Heart left ventricle (tissue), 16 donors: ENCODE results near the gene CLIC6. TPM values are rescaled to one million over a fixed set of nuclear protein-coding genes. Genes with fewer than 3 reads are reported as not detected.

ENCODE experiments used
- ATAC-seq, 4 donors: fragments of 200-7000 bp; cut with Tn5 transposase; one replicate each; pipeline ENCODE4 v1.9.1; 2020 to 2022; ENCODE audit warnings: moderate library complexity in 4 of 4, mild to moderate bottlenecking in 3 of 4, moderate number of reproducible peaks in 1 of 4
- DNase-seq, 5 donors: peaks; one replicate each; pipeline ENCODE4 v3.0.0-alpha.2; 2020
- H3K27ac ChIP-seq, 12 donors: fragments of 200-600 bp; sonication (generic) in 4 of 12; one replicate each; pipeline versions ENCODE4 v1.5.0 to v1.8.0; 2016 to 2022; ENCODE audit warnings: mild to moderate bottlenecking in 2 of 12
- H3K27me3 ChIP-seq, 9 donors: fragments of 200-600 bp; sonication (generic) in 2 of 9; one replicate each; pipeline versions ENCODE4 v1.5.1 to v1.8.0; 2016 to 2022; ENCODE audit warnings: mild to moderate bottlenecking in 3 of 9
- H3K36me3 ChIP-seq, 9 donors: fragments of 200-600 bp; sonication (generic) in 2 of 9; one replicate each; pipeline versions ENCODE4 v1.5.0 to v1.8.0; 2018 to 2022; ENCODE audit warnings: mild to moderate bottlenecking in 2 of 9
- H3K4me1 ChIP-seq, 12 donors: fragments of 200-600 bp; sonication (generic) in 4 of 12; one replicate each; pipeline versions ENCODE4 v1.5.0 to v1.8.0; 2016 to 2022; ENCODE audit warnings: mild to moderate bottlenecking in 3 of 12
- H3K4me3 ChIP-seq, 12 donors: fragments of 200-600 bp; sonication (generic) in 4 of 12; one replicate each; pipeline versions ENCODE4 v1.5.0 to v1.8.0; 2017 to 2022; ENCODE audit warnings: mild to moderate bottlenecking in 9 of 12, moderate library complexity in 4 of 12
- H3K9me3 ChIP-seq, 12 donors: fragments of 200-600 bp; sonication (generic) in 4 of 12; one replicate each; pipeline versions ENCODE4 v1.5.0 to v1.8.0; 2016 to 2022; ENCODE audit warnings: mild to moderate bottlenecking in 1 of 12
- POLR2A ChIP-seq, 2 donors: fragments of 450-650 bp; IDR thresholded peaks; one replicate each; pipeline ENCODE4 v1.6.1; 2017; ENCODE audit warnings: antibody characterized with exemption in 2 of 2, mild to moderate bottlenecking in 2 of 2, moderate library complexity in 2 of 2
- WGBS, 4 donors: extraction: QIAGEN DNeasy Blood & Tissue Kit in 2 of 4; methylation state at CpG; one replicate each; pipeline versions ENCODE4 v1.1.5 to v1.1.7; 2013 to 2018; 5-methylcytosine and 5-hydroxymethylcytosine counted together
- intact Hi-C, 10 donors: fragments of 100-400 bp; cut with DNase I; formaldehyde crosslinking; loops; one replicate each; pipeline versions ENCODE4 v1.11.1 to v1.14.2; 2022
- polyA plus RNA-seq, 2 donors: library from polyadenylated mRNA; stranded (reverse); fragments of 200-250 nt; gene quantifications; one replicate each; pipeline ENCODE4 v1.2.3, GENCODE V29; 2013
- total RNA-seq, 9 donors: library from RNA; depleted of rRNA in 2 of 9; stranded (reverse); fragments of >200 nt in 2 of 9; fragmentation: NEBNext Ultra II Directional in 3 of 9; extraction: Animal tissue kit (Norgen Biotek cat#: 25700) in 3 of 9; gene quantifications; one replicate each; pipeline versions ENCODE4 v1.1.0 to v1.2.4, GENCODE V29; 2016 to 2023
- TF ChIP-seq, protein P1 (sequence below), 12 donors: fragments of 200-600 bp; sonication (generic) in 4 of 12; IDR thresholded peaks; one replicate each; pipeline versions ENCODE4 v1.5.0 to v1.8.0; 2018 to 2022; ENCODE audit warnings: antibody characterized with exemption in 12 of 12, mild to moderate bottlenecking in 5 of 12
- donor health status: ischemic (EF 13 %, LVEDD 7.1; RV severe dilation, severe dysfunction).
- donor health status: healthy with polysubstance abuse.
- donor health status: DM: no; HTN: yes; CAD: no.
- donor health status: DM: no; HTN: no; CAD: no.
- donor health status: ischemic (EF 25% LVEDD 6.9; RV normal size, moderate dysfunction).
- donor health status: ischemic (EF 25% LVEDD 5.7; RV mildly dilated, moderate dysfunction).
- donor health status: healthy.
- donor health status: DM: yes; HTN: yes; CAD: no.
- donor health status: ischemic (EF 35%, LVEDD 5.7; RV mildly dilated, moderate dysfunction).
- donor health status: nonischemic (EF 11% LVEDD 7.7; RV severe dilation, severe dysfunction).
- donor health status: DM: yes; HTN: yes; CAD: no.
- donor health status: PGD.
- donor health status: ischemic (EF 29% LVEDD 5.4; RV normal size, mild dysfunction).
- donor health status: nonischemic (EF 23%, LVEDD 6.1; RV moderate dilation, normal function).

The CLIC6 gene
- total and polyA plus RNA-seq, 11 donors: 2.6 to 15.7 (median 7.5) TPM

GRCh38 chr21:34701726-34702125 lies 32.9 kb downstream of the CLIC6 start:
- no peak for ATAC-seq
- no peak for DNase-seq
- Histone ChIP-seq H3K4me3 (no peak overlapping the region), H3K27ac (peak overlapping the region in 2 of 12 donors; percentile 23 to 52), H3K4me1 (no peaks in the 10 kb centered on the region), H3K27me3 (peaks cover 0 to 4% (median 0%) of the 10 kb centered on the region in 9 donors), H3K36me3 (no peaks in the 10 kb centered on the region), H3K9me3 (no peaks in the 10 kb centered on the region)
- TF ChIP-seq, protein P1, sequence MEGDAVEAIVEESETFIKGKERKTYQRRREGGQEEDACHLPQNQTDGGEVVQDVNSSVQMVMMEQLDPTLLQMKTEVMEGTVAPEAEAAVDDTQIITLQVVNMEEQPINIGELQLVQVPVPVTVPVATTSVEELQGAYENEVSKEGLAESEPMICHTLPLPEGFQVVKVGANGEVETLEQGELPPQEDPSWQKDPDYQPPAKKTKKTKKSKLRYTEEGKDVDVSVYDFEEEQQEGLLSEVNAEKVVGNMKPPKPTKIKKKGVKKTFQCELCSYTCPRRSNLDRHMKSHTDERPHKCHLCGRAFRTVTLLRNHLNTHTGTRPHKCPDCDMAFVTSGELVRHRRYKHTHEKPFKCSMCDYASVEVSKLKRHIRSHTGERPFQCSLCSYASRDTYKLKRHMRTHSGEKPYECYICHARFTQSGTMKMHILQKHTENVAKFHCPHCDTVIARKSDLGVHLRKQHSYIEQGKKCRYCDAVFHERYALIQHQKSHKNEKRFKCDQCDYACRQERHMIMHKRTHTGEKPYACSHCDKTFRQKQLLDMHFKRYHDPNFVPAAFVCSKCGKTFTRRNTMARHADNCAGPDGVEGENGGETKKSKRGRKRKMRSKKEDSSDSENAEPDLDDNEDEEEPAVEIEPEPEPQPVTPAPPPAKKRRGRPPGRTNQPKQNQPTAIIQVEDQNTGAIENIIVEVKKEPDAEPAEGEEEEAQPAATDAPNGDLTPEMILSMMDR (IDR thresholded peaks at IDR 0.05): no peak
- 88 to 94% (median 90%) methylated on average over 8 of the region's 8 CpGs for WGBS, 4 donors
- intact Hi-C loops: no loop called here

- DNase-seq (peak in 1 of 5 donors; percentile 32), ATAC-seq (peak in 2 of 4 donors; percentile 58 to 63)
- no peaks in the 10 kb centered on the region for H3K9me3 ChIP-seq
- no peaks in the 10 kb centered on the region for H3K4me1 ChIP-seq
- H3K27me3 ChIP-seq: peaks cover 0 to 4% (median 0%) of the 10 kb centered on the region in 9 donors
- 62 to 75% (median 70%) methylated on average over 20 to 22 of the region's 22 CpGs for WGBS, 4 donors
- no peak overlapping the region for H3K4me3 ChIP-seq
- intact Hi-C loops: no loop called here
- H3K27ac ChIP-seq: peak overlapping the region in 3 of 12 donors; percentile 9 to 52 (median 23)
- no peaks in the 10 kb centered on the region for H3K36me3 ChIP-seq
- TF ChIP-seq POLR2A (IDR thresholded peaks at IDR 0.05): no peak
- TF ChIP-seq, protein P1 (IDR thresholded peaks at IDR 0.05): no peak
These were observed 33.8 kb downstream of the CLIC6 start for GRCh38 chr21:34702341-34703170.

DNA sequence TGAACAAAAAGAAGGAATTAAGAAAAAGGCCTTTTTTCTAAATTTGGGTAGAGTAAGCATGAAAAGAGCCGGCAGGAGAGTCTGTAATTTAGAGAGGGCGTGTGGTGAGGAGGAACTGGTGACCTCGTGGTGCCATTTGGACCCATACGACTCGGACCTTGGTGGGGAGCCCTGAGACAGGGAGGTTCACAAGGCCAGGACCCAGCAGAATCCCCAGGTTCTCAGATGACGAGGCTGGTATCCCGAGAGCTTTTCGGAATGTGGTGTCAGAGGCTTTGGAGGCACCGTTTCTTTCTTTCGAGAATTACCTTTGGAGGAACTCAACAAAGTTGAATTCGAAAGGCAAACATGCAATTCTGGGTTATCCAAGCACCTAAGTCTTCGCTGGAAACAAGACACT lies 34.8 kb downstream of the CLIC6 start:
- Histone ChIP-seq H3K27ac (peak overlapping the region in 1 of 12 donors; percentile 46), H3K4me1 (no peaks in the 10 kb centered on the region), H3K9me3 (no peaks in the 10 kb centered on the region), H3K36me3 (no peaks in the 10 kb centered on the region), H3K27me3 (peaks cover 0 to 4% (median 0%) of the 10 kb centered on the region in 9 donors), H3K4me3 (no peak overlapping the region)
- DNase-seq (no peak), ATAC-seq (no peak)
- intact Hi-C loops: no loop called here
- no peak for TF ChIP-seq POLR2A (IDR thresholded peaks at IDR 0.05)
- TF ChIP-seq, protein P1 (IDR thresholded peaks at IDR 0.05): no peak
- WGBS, 4 donors: 88 to 93% (median 90%) methylated on average over 12 of the region's 12 CpGs

- intact Hi-C loops: no loop called here
- H3K36me3 ChIP-seq: no peaks in the 10 kb centered on the region
- DNase-seq (no peak), ATAC-seq (no peak)
- H3K4me1 ChIP-seq: no peaks in the 10 kb centered on the region
- WGBS, 4 donors: 81 to 89% (median 85%) methylated on average over 7 of the region's 7 CpGs
- no peak overlapping the region for H3K4me3 ChIP-seq
- H3K27ac ChIP-seq: peak overlapping the region in 2 of 12 donors; percentile 9 to 46
- H3K9me3 ChIP-seq: no peaks in the 10 kb centered on the region
- TF ChIP-seq, protein P1 (IDR thresholded peaks at IDR 0.05): no peak
- TF ChIP-seq POLR2A (IDR thresholded peaks at IDR 0.05): no peak
- H3K27me3 ChIP-seq: peaks cover 0 to 4% (median 0%) of the 10 kb centered on the region in 9 donors
These were observed 35.3 kb downstream of the CLIC6 start for GRCh38 chr21:34704119-34704518.
